HG02759 (cell line): ENCODE results near the gene ZNF548.

Experiments
- ATAC-seq: cut with Tn5 transposase; IDR thresholded peaks from one replicate; pipeline ENCODE4 v1.9.1; 2021; ENCODE audit warnings: mild to moderate bottlenecking, moderate library complexity; ENCODE audit not compliant: unreplicated experiment

The ZNF548 gene

DNA sequence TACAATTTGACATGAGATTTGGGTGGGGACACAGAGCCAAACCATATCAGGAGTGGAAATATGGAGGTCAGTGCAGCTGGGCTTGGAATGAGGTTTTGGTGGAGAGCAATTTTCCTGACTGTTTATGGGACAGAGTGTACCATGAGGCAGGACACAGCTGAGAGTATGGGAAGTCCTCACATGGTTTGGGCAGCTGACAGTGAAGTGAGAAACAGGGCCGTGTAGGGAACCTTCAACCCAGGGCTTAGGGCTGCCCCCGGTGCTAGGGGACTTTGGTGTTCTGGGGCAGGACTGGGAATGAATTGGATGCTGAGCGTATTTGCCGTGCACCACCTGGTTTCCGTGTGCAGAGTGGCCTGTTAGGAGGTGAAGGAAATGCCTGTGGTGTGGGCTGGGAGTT, 6.1 kb downstream of the ZNF548 start:
- ATAC-seq: no peak

GRCh38 chr19:57398868-57399267, 9.2 kb downstream of the ZNF548 start:
- ATAC-seq: no peak

- no peak for ATAC-seq
Observed at GRCh38 chr19:57403737-57404563, 14.3 kb downstream of the ZNF548 start.

GRCh38 chr19:57406516-57407123, 17.0 kb downstream of the ZNF548 start:
- ATAC-seq: no peak

GRCh38 chr19:57410877-57411671, 21.4 kb downstream of the ZNF548 start, which contains the start of gene ZNF17:
Gene ZNF17 (plus strand): TSS chr19:57411161. CDS start chr19:57413616, 2,455 bp downstream.
- peak; percentile 99 for ATAC-seq

GRCh38 chr19:57419439-57419838, 29.8 kb downstream of the ZNF548 start:
- ATAC-seq: no peak

GRCh38 chr19:57421037-57421436, 31.4 kb downstream of the ZNF548 start:
- no peak for ATAC-seq

GRCh38 chr19:57434386-57435061, 44.9 kb downstream of the ZNF548 start:
- peak; percentile 16 for ATAC-seq

- peak; percentile 98 for ATAC-seq
Observed at GRCh38 chr19:57435062-57435978, 45.7 kb downstream of the ZNF548 start, which contains the start of gene ZNF749. Gene ZNF749 (plus strand): TSS chr19:57435325. CDS start chr19:57435579, 254 bp downstream.

- no peak for ATAC-seq
Observed at GRCh38 chr19:57436417-57436816, 46.8 kb downstream of the ZNF548 start.

DNA sequence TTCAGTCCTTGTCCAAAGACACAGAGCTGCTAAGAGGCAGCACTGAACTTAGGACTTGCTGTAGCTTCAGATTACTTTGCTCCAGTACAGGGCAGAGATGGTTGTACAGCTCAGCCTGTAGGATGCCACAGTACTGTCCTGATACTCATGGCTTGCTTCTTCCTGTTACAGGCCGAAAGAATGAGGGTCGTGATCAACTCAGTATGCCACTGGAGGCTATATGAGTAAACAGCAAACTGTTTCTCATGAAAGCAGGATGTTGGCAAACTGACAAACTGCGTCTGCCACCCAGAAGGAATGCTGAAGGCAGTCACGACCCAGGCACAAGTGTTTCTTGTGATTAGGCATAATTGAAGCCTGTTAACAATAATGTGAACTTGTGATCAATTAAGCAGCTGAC, 48.3 kb downstream of the ZNF548 start:
- ATAC-seq: no peak

GRCh38 chr19:57438925-57439324, 49.3 kb downstream of the ZNF548 start:
- ATAC-seq: no peak

GRCh38 chr19:57441979-57442752, 52.5 kb downstream of the ZNF548 start:
- ATAC-seq: no peak

- no peak for ATAC-seq
Observed at GRCh38 chr19:57443121-57443696, 53.6 kb downstream of the ZNF548 start.

- ATAC-seq: no peak
Observed at GRCh38 chr19:57452307-57452706, 62.7 kb downstream of the ZNF548 start.
